Activated T-helper 17 cell treated with anti-CD3 and anti-CD28 coated beads, Interleukin-2, amount 50 U/mL, for 72 hours (primary cell): ENCODE measurements around the gene MBLAC2. TPM values are rescaled to one million over a fixed set of nuclear protein-coding genes. Genes with fewer than 3 reads are reported as not detected.

ENCODE experiments used
- ATAC-seq: fragments of 150-1000 bp; cut with Tn5 transposase; replicated peaks from 2 replicates; pipeline ENCODE4 v1.10.0; 2021; ENCODE audit warnings: mild to moderate bottlenecking, moderate library complexity
- H3K27ac Mint-ChIP-seq: one replicate; pipeline ENCODE4 v1.8.0; 2022; ENCODE audit warnings: mixed read lengths
- H3K27me3 Mint-ChIP-seq: one replicate; pipeline ENCODE4 v1.8.0; 2022; ENCODE audit warnings: mixed read lengths
- H3K36me3 Mint-ChIP-seq: one replicate; pipeline ENCODE4 v1.8.0; 2022; ENCODE audit warnings: low read depth, mild to moderate bottlenecking, mixed read lengths
- H3K4me1 Mint-ChIP-seq: one replicate; pipeline ENCODE4 v1.8.0; 2022; ENCODE audit warnings: mixed read lengths
- H3K4me3 Mint-ChIP-seq: one replicate; pipeline ENCODE4 v1.8.0; 2022; ENCODE audit warnings: mild to moderate bottlenecking, mixed read lengths
- H3K9me3 Mint-ChIP-seq: one replicate; pipeline ENCODE4 v1.8.0; 2022; ENCODE audit warnings: mixed read lengths
- total RNA-seq, 2 donors: library from RNA; stranded (reverse); gene quantifications; one replicate each; pipeline ENCODE4 v1.2.3, GENCODE V29; 2022

The MBLAC2 gene
- 1 to 10 TPM; 2.4 to 3.5 TPM for total RNA-seq

- H3K9me3 Mint-ChIP-seq = no peaks in the 10 kb centered on the region
- H3K4me1 Mint-ChIP-seq = peaks cover 9% of the 10 kb centered on the region
- H3K27me3 Mint-ChIP-seq = no peaks in the 10 kb centered on the region
- ATAC-seq = peak; percentile 92
- H3K27ac Mint-ChIP-seq = peak within 1 kb of the TSS; percentile 86
- peaks cover 11% of the 10 kb centered on the region for H3K36me3 Mint-ChIP-seq
- peak within 1 kb of the TSS; percentile 98 for H3K4me3 Mint-ChIP-seq
These were observed at the start of gene MBLAC2, which contains the start of gene POLR3G for GRCh38 chr5:90474235-90475107. Gene MBLAC2 (minus strand): TSS chr5:90474771. CDS start chr5:90474292, 479 bp downstream. Gene POLR3G (plus strand): TSS chr5:90474864. CDS start chr5:90485568, 10,704 bp downstream.

GRCh38 chr5:90519081-90519480 is 44.5 kb upstream of the MBLAC2 start:
- no peak overlapping the region for H3K4me3 Mint-ChIP-seq
- peaks cover 5% of the 10 kb centered on the region for H3K4me1 Mint-ChIP-seq
- no peak overlapping the region for H3K27ac Mint-ChIP-seq
- H3K9me3 Mint-ChIP-seq = no peaks in the 10 kb centered on the region
- ATAC-seq = no peak
- peaks cover 91% of the 10 kb centered on the region for H3K36me3 Mint-ChIP-seq
- no peaks in the 10 kb centered on the region for H3K27me3 Mint-ChIP-seq

GRCh38 chr5:90518661-90519060 is 44.1 kb upstream of the MBLAC2 start:
- Mint-ChIP-seq H3K27ac (no peak overlapping the region), H3K9me3 (no peaks in the 10 kb centered on the region), H3K4me3 (no peak overlapping the region), H3K36me3 (peaks cover 87% of the 10 kb centered on the region), H3K27me3 (no peaks in the 10 kb centered on the region), H3K4me1 (peaks cover 5% of the 10 kb centered on the region)
- no peak for ATAC-seq

GRCh38 chr5:90514520-90514919 is 39.9 kb upstream of the MBLAC2 start:
- Mint-ChIP-seq H3K4me1 (no peaks in the 10 kb centered on the region), H3K27me3 (no peaks in the 10 kb centered on the region), H3K36me3 (peaks cover 46% of the 10 kb centered on the region), H3K4me3 (no peak overlapping the region), H3K27ac (no peak overlapping the region), H3K9me3 (no peaks in the 10 kb centered on the region)
- no peak for ATAC-seq

GRCh38 chr5:90510438-90510837 is 35.9 kb upstream of the MBLAC2 start:
- H3K36me3 Mint-ChIP-seq = peaks cover 12% of the 10 kb centered on the region
- H3K9me3 Mint-ChIP-seq = no peaks in the 10 kb centered on the region
- no peak for ATAC-seq
- H3K4me3 Mint-ChIP-seq = no peak overlapping the region
- no peaks in the 10 kb centered on the region for H3K27me3 Mint-ChIP-seq
- no peaks in the 10 kb centered on the region for H3K4me1 Mint-ChIP-seq
- no peak overlapping the region for H3K27ac Mint-ChIP-seq

GRCh38 chr5:90506221-90506620 is 31.6 kb upstream of the MBLAC2 start:
- no peaks in the 10 kb centered on the region for H3K36me3 Mint-ChIP-seq
- no peak overlapping the region for H3K4me3 Mint-ChIP-seq
- H3K4me1 Mint-ChIP-seq = no peaks in the 10 kb centered on the region
- H3K27me3 Mint-ChIP-seq = no peaks in the 10 kb centered on the region
- H3K9me3 Mint-ChIP-seq = no peaks in the 10 kb centered on the region
- ATAC-seq = no peak
- no peak overlapping the region for H3K27ac Mint-ChIP-seq

GRCh38 chr5:90504743-90505142 is 30.2 kb upstream of the MBLAC2 start:
- no peak overlapping the region for H3K4me3 Mint-ChIP-seq
- ATAC-seq = no peak
- H3K9me3 Mint-ChIP-seq = no peaks in the 10 kb centered on the region
- H3K4me1 Mint-ChIP-seq = no peaks in the 10 kb centered on the region
- H3K27ac Mint-ChIP-seq = no peak overlapping the region
- no peaks in the 10 kb centered on the region for H3K27me3 Mint-ChIP-seq
- no peaks in the 10 kb centered on the region for H3K36me3 Mint-ChIP-seq

GRCh38 chr5:90503596-90503995 is 29.0 kb upstream of the MBLAC2 start:
- Mint-ChIP-seq H3K4me3 (no peak overlapping the region), H3K36me3 (no peaks in the 10 kb centered on the region), H3K27ac (no peak overlapping the region), H3K9me3 (no peaks in the 10 kb centered on the region), H3K27me3 (peaks cover 5% of the 10 kb centered on the region), H3K4me1 (peaks cover 4% of the 10 kb centered on the region)
- no peak for ATAC-seq

GRCh38 chr5:90495146-90495545 is 20.6 kb upstream of the MBLAC2 start:
- no peaks in the 10 kb centered on the region for H3K9me3 Mint-ChIP-seq
- ATAC-seq = no peak
- H3K27me3 Mint-ChIP-seq = peaks cover 5% of the 10 kb centered on the region
- H3K4me1 Mint-ChIP-seq = peaks cover 4% of the 10 kb centered on the region
- H3K36me3 Mint-ChIP-seq = peaks cover 4% of the 10 kb centered on the region
- H3K27ac Mint-ChIP-seq = no peak overlapping the region
- no peak overlapping the region for H3K4me3 Mint-ChIP-seq

- H3K27me3 Mint-ChIP-seq = peaks cover 1% of the 10 kb centered on the region
- ATAC-seq = no peak
- H3K4me3 Mint-ChIP-seq = no peak overlapping the region
- peaks cover 4% of the 10 kb centered on the region for H3K36me3 Mint-ChIP-seq
- no peak overlapping the region for H3K27ac Mint-ChIP-seq
- H3K4me1 Mint-ChIP-seq = peaks cover under 1% of the 10 kb centered on the region
- no peaks in the 10 kb centered on the region for H3K9me3 Mint-ChIP-seq
These were observed 19.5 kb upstream of the MBLAC2 start for GRCh38 chr5:90494043-90494442.

- Mint-ChIP-seq H3K4me3 (no peak overlapping the region), H3K27me3 (no peaks in the 10 kb centered on the region), H3K27ac (no peak overlapping the region), H3K9me3 (no peaks in the 10 kb centered on the region), H3K36me3 (no peaks in the 10 kb centered on the region), H3K4me1 (no peaks in the 10 kb centered on the region)
- no peak for ATAC-seq
These were observed 14.2 kb upstream of the MBLAC2 start for GRCh38 chr5:90488791-90489190.

- Mint-ChIP-seq H3K27me3 (no peaks in the 10 kb centered on the region), H3K36me3 (no peaks in the 10 kb centered on the region), H3K27ac (no peak overlapping the region), H3K4me1 (no peaks in the 10 kb centered on the region), H3K9me3 (no peaks in the 10 kb centered on the region), H3K4me3 (no peak overlapping the region)
- no peak for ATAC-seq
These were observed 10.0 kb upstream of the MBLAC2 start for GRCh38 chr5:90484540-90484939.

GRCh38 chr5:90483206-90483605 is 8.6 kb upstream of the MBLAC2 start:
- ATAC-seq = no peak
- Mint-ChIP-seq H3K4me1 (no peaks in the 10 kb centered on the region), H3K27me3 (no peaks in the 10 kb centered on the region), H3K4me3 (no peak overlapping the region), H3K27ac (no peak overlapping the region), H3K36me3 (no peaks in the 10 kb centered on the region), H3K9me3 (no peaks in the 10 kb centered on the region)

- Mint-ChIP-seq H3K27me3 (no peaks in the 10 kb centered on the region), H3K27ac (no peak overlapping the region), H3K36me3 (no peaks in the 10 kb centered on the region), H3K9me3 (no peaks in the 10 kb centered on the region), H3K4me1 (peaks cover 4% of the 10 kb centered on the region), H3K4me3 (no peak overlapping the region)
- no peak for ATAC-seq
These were observed 6.1 kb upstream of the MBLAC2 start for GRCh38 chr5:90480699-90481098.

GRCh38 chr5:90479611-90480385 is 5.2 kb upstream of the MBLAC2 start:
- peaks cover 4% of the 10 kb centered on the region for H3K4me1 Mint-ChIP-seq
- peaks cover 2% of the 10 kb centered on the region for H3K36me3 Mint-ChIP-seq
- no peaks in the 10 kb centered on the region for H3K9me3 Mint-ChIP-seq
- no peak overlapping the region for H3K27ac Mint-ChIP-seq
- no peak for ATAC-seq
- no peaks in the 10 kb centered on the region for H3K27me3 Mint-ChIP-seq
- no peak overlapping the region for H3K4me3 Mint-ChIP-seq
